WI38 (cell line): ENCODE measurements around the gene FOXJ3.
A peak's percentile ranks its signal among the peaks of the same experiment; 100 is the strongest.

Experiments used
- H3K4me3 ChIP-seq: 2 replicates; pipeline ENCODE4 v1.5.1; 2011; ENCODE audit warnings: low read depth, mild to moderate bottlenecking, control low read depth, low read length
- CTCF ChIP-seq: IDR thresholded peaks from 2 replicates; pipeline ENCODE4 v1.5.1; 2012; ENCODE audit warnings: low read depth, mild to moderate bottlenecking, control low read depth, low read length

Gene FOXJ3

DNA sequence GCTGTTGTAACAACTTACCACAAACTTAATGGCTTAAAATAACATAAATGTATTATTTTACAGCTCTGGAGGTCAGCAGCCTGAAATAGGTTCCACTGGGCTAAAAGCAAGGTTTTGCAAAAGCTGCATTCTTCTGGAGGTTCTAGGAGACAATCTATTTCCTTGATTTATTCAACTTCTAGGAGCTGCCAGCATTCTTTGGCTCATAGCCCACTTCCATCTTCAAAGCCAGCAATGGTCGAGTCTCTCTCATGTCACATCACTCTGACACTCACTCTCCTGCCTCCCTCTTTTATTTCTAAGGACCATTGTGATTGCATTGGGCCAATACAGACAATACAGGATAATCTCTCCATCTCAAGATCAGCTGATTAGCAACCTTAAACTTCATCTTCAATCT is 15.1 kb upstream of the FOXJ3 start:
- no peak overlapping the region for H3K4me3 ChIP-seq
- TF ChIP-seq CTCF, result no peak

DNA sequence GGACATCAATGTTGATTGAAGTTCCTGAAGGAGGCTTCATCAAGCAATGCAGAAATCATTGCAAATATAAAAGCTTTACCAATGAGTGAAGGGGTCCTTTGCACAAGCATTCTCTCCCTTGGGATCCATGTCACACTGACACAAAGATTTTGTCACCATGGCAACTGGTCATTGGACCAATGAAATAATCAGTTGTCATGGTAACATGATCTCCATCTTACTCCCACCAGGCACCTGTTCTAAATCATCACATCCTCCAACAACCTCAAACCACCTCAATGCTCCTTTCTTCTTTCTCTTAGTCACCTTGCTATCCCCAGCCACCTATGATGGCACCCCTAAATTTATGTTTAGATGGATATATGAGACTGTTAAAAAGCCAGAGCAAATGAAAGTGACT is 13.5 kb upstream of the FOXJ3 start:
- TF ChIP-seq CTCF, result no peak
- no peak overlapping the region for H3K4me3 ChIP-seq

GRCh38 chr1:42343049-42343448 is 8.0 kb upstream of the FOXJ3 start:
- H3K4me3 ChIP-seq, result no peak overlapping the region
- TF ChIP-seq CTCF, result no peak

GRCh38 chr1:42340901-42341300 is 5.9 kb upstream of the FOXJ3 start:
- no peak overlapping the region for H3K4me3 ChIP-seq
- no peak for TF ChIP-seq CTCF

GRCh38 chr1:42340093-42340492 is 5.1 kb upstream of the FOXJ3 start:
- no peak overlapping the region for H3K4me3 ChIP-seq
- no peak for TF ChIP-seq CTCF

DNA sequence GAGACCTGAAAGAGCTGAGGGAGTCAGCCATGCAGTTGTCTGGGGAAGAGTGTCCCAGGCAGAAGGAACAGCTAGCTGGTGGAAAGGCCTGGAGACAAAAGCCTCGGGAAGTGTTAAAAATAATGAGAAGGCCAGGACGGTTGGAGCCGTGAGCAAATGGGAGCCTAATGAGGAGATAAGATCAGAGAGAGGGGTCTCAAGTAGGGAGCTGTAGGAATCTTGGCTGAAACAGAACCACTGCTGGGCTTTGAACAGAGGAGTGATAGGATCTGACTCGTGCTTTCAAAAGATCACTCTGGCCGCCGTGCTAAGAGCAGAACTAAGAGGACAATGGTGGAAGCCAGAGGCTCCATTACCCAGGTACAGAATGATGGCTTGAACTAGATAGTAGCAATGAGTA is 1.9 kb upstream of the FOXJ3 start:
- H3K4me3 ChIP-seq, result no peak overlapping the region
- TF ChIP-seq CTCF, result no peak

DNA sequence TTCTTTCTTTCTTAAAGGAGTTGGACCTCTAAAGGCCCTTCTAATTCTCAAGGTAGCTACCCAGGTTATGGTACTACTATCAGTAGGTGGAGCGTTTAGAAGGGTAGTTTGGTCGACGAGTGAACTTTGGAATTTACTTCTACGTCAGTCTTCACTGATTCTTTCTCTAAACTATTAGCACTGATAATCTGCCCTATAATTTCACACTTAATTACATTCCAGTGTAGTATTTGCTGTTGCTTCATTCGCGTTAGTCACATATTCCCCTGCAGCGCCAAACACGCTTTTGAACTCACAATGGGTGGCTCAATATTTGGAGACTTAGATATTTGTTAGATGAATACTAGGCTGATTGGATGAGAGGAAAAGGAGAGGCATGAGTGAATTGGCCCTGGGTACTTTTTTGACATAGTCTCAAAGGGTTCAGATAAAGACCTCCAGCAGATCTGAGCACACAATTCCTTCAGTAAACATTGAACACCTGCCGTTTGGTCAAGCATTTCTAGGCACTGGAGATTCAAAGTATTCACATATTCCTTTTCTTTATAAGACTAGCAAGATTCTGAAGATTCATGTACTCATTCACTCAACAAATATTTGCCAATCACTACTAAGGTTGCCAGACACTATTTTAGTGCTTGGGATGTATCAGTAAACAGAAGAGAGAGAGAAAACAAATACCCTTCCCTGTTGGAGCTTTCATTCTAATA is 929 bp upstream of the FOXJ3 start:
- H3K4me3 ChIP-seq, result peak overlapping the region; percentile 97
- TF ChIP-seq CTCF, result no peak
